Mesothelial cell of epicardium (in vitro differentiated cells): ENCODE data around the gene MSRB2. TPM values are rescaled to one million over a fixed set of nuclear protein-coding genes. Genes with fewer than 3 reads are reported as not detected.

Experiments
- DNase-seq, 2 experiments: peaks; one replicate each; pipeline ENCODE4 v3.0.0; 2021; ENCODE audit warnings: low spot score in 2 of 2; ENCODE audit not compliant: unreplicated experiment in 2 of 2
- H3K27ac Mint-ChIP-seq: 2 replicates; pipeline ENCODE4 v1.8.0; 2021; ENCODE audit warnings: mixed read lengths
- H3K27me3 Mint-ChIP-seq: 2 replicates; pipeline ENCODE4 v1.8.0; 2021; ENCODE audit warnings: low read depth, mixed read lengths
- H3K36me3 Mint-ChIP-seq: 2 replicates; pipeline ENCODE4 v1.8.0; 2021; ENCODE audit warnings: mixed read lengths
- H3K4me1 Mint-ChIP-seq: 2 replicates; pipeline ENCODE4 v1.8.0; 2021; ENCODE audit warnings: mixed read lengths
- H3K4me3 Mint-ChIP-seq: 2 replicates; pipeline ENCODE4 v1.8.0; 2021; ENCODE audit warnings: mild to moderate bottlenecking, moderate library complexity, mixed read lengths
- H3K9me3 Mint-ChIP-seq: 2 replicates; pipeline ENCODE4 v1.8.0; 2021; ENCODE audit warnings: mixed read lengths
- total RNA-seq: library from RNA; stranded (reverse); gene quantifications from 3 replicates; pipeline ENCODE4 v1.2.1, GENCODE V29; 2021
- TF ChIP-seq, protein P1 (sequence below): fragments of 200-600 bp; sonication (generic); IDR thresholded peaks from one replicate; pipeline ENCODE4 v1.5.0; 2021; ENCODE audit warnings: antibody characterized with exemption; ENCODE audit not compliant: unreplicated experiment

The MSRB2 gene
- total RNA-seq, 1 donor from 2014 or later: 33.9 TPM

DNA sequence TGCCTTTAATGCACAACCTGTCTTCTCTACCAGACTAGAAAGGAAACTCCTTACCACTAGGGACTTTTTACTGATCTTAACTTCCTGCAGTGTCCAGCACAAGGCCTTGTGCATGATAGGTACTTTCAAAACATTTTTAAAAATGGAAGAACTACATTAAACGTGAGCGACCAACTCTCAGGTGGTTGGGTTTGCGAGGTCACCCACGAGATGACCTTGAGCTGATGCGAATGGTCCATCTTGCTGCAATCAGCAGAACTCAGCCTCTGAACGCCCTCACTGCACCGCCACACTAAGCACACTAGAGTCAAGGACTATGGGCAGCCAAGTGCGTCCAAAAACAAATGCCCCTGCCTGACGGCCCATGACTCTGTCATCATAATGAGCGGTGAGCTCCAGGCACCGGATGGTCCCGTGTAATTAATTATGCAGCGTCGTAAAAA, 61.9 kb downstream of the MSRB2 start:
- Mint-ChIP-seq H3K27ac (no peak overlapping the region), H3K9me3 (no peaks in the 10 kb centered on the region), H3K4me3 (no peak overlapping the region), H3K36me3 (no peaks in the 10 kb centered on the region), H3K4me1 (peaks cover 6% of the 10 kb centered on the region), H3K27me3 (peaks cover 66% of the 10 kb centered on the region)
- TF ChIP-seq, protein P1, sequence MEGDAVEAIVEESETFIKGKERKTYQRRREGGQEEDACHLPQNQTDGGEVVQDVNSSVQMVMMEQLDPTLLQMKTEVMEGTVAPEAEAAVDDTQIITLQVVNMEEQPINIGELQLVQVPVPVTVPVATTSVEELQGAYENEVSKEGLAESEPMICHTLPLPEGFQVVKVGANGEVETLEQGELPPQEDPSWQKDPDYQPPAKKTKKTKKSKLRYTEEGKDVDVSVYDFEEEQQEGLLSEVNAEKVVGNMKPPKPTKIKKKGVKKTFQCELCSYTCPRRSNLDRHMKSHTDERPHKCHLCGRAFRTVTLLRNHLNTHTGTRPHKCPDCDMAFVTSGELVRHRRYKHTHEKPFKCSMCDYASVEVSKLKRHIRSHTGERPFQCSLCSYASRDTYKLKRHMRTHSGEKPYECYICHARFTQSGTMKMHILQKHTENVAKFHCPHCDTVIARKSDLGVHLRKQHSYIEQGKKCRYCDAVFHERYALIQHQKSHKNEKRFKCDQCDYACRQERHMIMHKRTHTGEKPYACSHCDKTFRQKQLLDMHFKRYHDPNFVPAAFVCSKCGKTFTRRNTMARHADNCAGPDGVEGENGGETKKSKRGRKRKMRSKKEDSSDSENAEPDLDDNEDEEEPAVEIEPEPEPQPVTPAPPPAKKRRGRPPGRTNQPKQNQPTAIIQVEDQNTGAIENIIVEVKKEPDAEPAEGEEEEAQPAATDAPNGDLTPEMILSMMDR: no peak
- DNase-seq: no peak

DNA sequence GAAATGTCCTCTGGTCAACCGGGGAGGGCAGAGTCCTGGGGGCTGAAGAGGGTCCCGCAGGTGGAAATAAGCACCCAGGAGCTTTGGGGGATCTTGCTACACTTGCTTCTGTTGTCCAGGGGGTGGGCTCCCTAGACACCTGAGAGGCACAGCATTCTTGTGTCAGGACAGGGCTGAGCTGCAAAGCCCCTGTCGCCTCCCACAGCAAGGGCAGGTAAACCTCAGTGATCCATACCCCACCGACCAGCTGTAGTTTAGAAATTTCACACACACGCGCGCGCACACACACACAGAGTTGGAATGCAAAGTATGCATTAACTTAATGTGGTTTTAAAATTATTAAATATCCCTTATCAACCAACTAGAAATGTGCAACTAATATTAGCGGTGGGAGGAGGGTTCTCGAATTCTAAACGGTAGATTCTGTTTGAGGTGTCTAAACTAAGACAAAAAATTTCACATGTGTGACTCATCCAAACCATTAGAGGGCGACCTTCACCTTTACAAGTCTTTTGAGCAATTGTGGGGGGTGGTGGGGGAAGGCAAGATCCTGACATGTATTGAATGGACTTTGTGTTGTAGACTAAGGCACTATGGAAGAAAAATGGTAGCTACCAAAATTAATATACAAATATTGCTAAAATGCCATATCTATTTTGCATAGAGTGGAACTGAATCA, 62.5 kb downstream of the MSRB2 start:
- TF ChIP-seq, protein P1: no peak
- H3K4me3 Mint-ChIP-seq: no peak overlapping the region
- H3K9me3 Mint-ChIP-seq: no peaks in the 10 kb centered on the region
- no peaks in the 10 kb centered on the region for H3K36me3 Mint-ChIP-seq
- peaks cover 6% of the 10 kb centered on the region for H3K4me1 Mint-ChIP-seq
- H3K27ac Mint-ChIP-seq: no peak overlapping the region
- no peak for DNase-seq
- peaks cover 71% of the 10 kb centered on the region for H3K27me3 Mint-ChIP-seq

DNA sequence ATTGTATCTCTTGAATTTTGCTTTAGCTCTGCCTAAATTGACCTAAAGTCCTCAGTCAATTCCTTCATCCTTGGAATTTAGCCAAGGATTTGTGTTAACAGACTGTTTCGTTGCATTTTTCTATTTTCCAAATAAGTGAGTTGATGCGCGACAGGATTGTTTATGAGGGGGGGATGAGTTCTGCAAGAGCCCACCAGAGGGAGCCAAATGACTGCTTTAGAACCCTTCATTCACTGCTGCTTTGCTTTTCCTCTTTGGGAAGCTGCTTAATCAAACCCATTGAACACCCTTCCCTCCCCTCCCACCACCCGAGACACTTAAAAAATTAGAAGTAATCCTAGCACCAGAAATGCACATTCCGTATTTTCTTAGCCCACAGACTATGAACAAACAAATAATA, 63.0 kb downstream of the MSRB2 start:
- Mint-ChIP-seq H3K4me1 (peaks cover 6% of the 10 kb centered on the region), H3K9me3 (no peaks in the 10 kb centered on the region), H3K27me3 (peaks cover 77% of the 10 kb centered on the region), H3K4me3 (peak overlapping the region; percentile 5), H3K27ac (no peak overlapping the region), H3K36me3 (no peaks in the 10 kb centered on the region)
- DNase-seq: no peak
- TF ChIP-seq, protein P1: peak; percentile 71

DNA sequence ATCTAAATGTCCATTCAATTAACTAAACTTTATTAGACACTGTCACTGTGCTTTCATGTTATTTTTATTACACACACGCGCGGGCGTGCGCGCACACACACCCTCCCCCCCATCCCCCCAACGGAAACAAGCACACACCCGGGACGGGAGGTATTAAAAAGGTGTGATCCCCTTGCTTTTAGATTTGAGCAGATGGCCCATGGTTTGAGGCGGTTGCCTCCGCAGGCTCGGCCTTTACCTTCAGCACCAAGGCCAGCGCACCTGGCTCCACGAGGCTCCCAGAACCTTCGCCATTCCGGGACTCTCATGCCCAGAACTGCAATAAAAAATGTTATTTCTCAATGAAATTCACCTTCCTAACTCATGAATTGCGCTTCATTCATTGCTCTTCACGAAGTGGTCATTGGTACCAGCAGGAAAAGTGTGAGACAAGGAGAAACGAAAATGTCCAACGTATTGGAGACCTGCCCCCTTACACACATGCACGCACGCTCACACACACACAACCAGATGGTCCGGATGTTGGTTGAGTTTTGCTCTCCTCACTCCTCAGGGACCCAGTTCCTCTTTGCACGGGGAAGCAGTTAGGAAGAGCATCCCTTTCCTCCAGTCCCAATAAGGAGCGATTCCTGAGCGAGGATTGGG, 76.0 kb downstream of the MSRB2 start:
- Mint-ChIP-seq H3K4me1 (peaks cover 2% of the 10 kb centered on the region), H3K9me3 (no peaks in the 10 kb centered on the region)

More for the DNA sequence above, 76.0 kb downstream of the MSRB2 start:
- TF ChIP-seq, protein P1: no peak
- DNase-seq: peak in 1 of 2 experiments; percentile 80
- H3K27me3 Mint-ChIP-seq: peaks cover 94% of the 10 kb centered on the region
- no peak overlapping the region for H3K4me3 Mint-ChIP-seq
- no peaks in the 10 kb centered on the region for H3K36me3 Mint-ChIP-seq
- no peak overlapping the region for H3K27ac Mint-ChIP-seq

Other genes with a start within 250 kb of the MSRB2 start
- gene ARMC3, start 167.5 kb upstream of the MSRB2 start, total RNA-seq: 0.57 to 1.3 TPM (median 0.83 TPM) in 3 replicates
- gene PTF1A, start 96.7 kb downstream of the MSRB2 start, total RNA-seq: not detected in 3 replicates
- gene C10orf67, start 249.2 kb downstream of the MSRB2 start, total RNA-seq: 0.11 to 0.22 TPM in 2 of 3 replicates, not detected in the other